ENCODE results near the gene CARD11. TPM values are rescaled to one million over a fixed set of nuclear protein-coding genes. Genes with fewer than 3 reads are reported as not detected.

Gene CARD11
- total and polyA plus RNA-seq, 2 of the 13 experiments (the other 11 are each of a cell fraction or from before 2014, with no cell fraction given), result 0.04 TPM; not detected in 1

DNA sequence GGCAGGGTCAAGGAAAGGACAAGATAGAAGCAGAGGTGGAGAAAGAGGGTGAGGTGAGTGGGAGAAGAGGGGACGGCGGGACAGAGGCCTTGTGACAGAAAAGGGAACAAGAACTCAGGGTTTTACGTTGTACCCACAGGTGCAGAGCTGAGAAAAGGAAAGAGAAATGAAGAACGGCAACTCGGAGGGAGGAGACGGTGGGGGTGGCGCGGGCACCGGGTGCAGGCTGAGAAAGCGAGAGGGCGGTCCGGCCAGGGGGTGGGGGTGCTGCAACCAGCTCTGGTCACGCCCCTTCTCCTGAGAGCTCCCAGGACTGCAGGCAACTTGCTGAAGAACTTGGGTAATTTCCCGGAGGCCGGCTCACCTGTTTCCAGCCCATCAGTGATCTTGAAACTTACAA, 65.3 kb downstream of the CARD11 start:
- no peak overlapping the region for H3K4me2 ChIP-seq (ENCODE audit: low read depth, low read length)
- no peak for ATAC-seq

More for the DNA sequence above, 65.3 kb downstream of the CARD11 start:
- Histone ChIP-seq H3K4me3 (replicated peaks in 1 of 3; ENCODE audit: insufficient read depth in 1 of 3, low read depth in 2 of 3, low read length in 3 of 3) (no peak overlapping the region), H3K79me2 (ENCODE audit: insufficient read depth, low read length) (no peaks in the 10 kb centered on the region), H3K27me3 (ENCODE audit: control insufficient read depth in 1 of 2, insufficient read depth in 2 of 2, low read length in 2 of 2) (peaks cover 4 to 33% of the 10 kb centered on the region in 2 experiments; a peak in 2 of 5 replicates), H4K20me1 (ENCODE audit: insufficient read depth, low read length) (no peaks in the 10 kb centered on the region), H3K9ac (ENCODE audit: insufficient read depth, low read depth, low read length) (no peak overlapping the region), H3K27ac (ENCODE audit: extremely low read length, insufficient read depth, low read length) (no peak overlapping the region), H3K9me3 (ENCODE audit: low read length) (no peaks in the 10 kb centered on the region), H2AFZ (ENCODE audit: low read length) (no peak overlapping the region), H3K4me1 (ENCODE audit: insufficient read depth, low read length) (peaks cover 5% of the 10 kb centered on the region; the same call in 1 of the 2 replicates), H3K36me3 (replicated peaks in 1 of 2; ENCODE audit: control insufficient read depth in 1 of 2, insufficient read depth in 2 of 2, low read length in 2 of 2) (no peaks in the 10 kb centered on the region)
- FAIRE-seq, result no peak
- ChIA-PET POLR2A (no interaction called here), CTCF (ENCODE audit: low intra/inter-chr PET ratio, low total read pairs) (no interaction called here)
- intact Hi-C loops (cut with micrococcal nuclease; ENCODE audit: unreplicated experiment) (no loop called here), in situ Hi-C loops (cut with HindIII; ENCODE audit: extremely low pct_ligation_motif_present, low pct_unique_long_range_greater_than_20kb) (no loop called here)
- TF ChIP-seq, protein P1, sequence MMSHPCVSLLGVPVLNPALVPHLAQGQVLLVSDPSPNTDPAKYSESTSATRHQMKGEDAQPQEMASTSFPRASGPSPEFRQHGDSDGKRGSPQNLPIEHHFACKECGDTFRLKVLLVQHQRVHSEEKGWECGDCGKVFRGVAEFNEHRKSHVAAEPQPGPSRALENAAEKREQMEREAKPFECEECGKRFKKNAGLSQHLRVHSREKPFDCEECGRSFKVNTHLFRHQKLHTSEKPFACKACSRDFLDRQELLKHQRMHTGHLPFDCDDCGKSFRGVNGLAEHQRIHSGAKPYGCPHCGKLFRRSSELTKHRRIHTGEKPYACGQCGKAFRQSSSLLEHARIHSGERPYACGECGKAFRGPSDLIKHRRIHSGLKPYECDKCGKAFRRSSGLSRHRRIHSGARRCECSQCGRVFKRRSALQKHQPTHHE (CRISPR knock-in tag; IDR thresholded peaks at IDR 0.05; ENCODE audit: borderline replicate concordance), result no peak
- TF ChIP-seq, protein P2, sequence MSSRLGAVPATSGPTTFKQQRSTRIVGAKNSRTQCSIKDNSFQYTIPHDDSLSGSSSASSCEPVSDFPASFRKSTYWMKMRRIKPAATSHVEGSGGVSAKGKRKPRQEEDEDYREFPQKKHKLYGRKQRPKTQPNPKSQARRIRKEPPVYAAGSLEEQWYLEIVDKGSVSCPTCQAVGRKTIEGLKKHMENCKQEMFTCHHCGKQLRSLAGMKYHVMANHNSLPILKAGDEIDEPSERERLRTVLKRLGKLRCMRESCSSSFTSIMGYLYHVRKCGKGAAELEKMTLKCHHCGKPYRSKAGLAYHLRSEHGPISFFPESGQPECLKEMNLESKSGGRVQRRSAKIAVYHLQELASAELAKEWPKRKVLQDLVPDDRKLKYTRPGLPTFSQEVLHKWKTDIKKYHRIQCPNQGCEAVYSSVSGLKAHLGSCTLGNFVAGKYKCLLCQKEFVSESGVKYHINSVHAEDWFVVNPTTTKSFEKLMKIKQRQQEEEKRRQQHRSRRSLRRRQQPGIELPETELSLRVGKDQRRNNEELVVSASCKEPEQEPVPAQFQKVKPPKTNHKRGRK (CRISPR knock-in tag; IDR thresholded peaks at IDR 0.05), result no peak
- TF ChIP-seq CAMTA2 (CRISPR knock-in tag; IDR thresholded peaks at IDR 0.05; ENCODE audit: borderline replicate concordance), result no peak
- TF ChIP-seq SNRNP70 (IDR thresholded peaks at IDR 0.05; ENCODE audit: low read depth, low read length), result no peak
- TF ChIP-seq, protein P3, sequence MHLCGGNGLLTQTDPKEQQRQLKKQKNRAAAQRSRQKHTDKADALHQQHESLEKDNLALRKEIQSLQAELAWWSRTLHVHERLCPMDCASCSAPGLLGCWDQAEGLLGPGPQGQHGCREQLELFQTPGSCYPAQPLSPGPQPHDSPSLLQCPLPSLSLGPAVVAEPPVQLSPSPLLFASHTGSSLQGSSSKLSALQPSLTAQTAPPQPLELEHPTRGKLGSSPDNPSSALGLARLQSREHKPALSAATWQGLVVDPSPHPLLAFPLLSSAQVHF (CRISPR knock-in tag; IDR thresholded peaks at IDR 0.05), result no peak
- no peak for TF ChIP-seq ATRX (CRISPR knock-in tag; IDR thresholded peaks at IDR 0.05; ENCODE audit: borderline replicate concordance)
- TF ChIP-seq, protein P4, sequence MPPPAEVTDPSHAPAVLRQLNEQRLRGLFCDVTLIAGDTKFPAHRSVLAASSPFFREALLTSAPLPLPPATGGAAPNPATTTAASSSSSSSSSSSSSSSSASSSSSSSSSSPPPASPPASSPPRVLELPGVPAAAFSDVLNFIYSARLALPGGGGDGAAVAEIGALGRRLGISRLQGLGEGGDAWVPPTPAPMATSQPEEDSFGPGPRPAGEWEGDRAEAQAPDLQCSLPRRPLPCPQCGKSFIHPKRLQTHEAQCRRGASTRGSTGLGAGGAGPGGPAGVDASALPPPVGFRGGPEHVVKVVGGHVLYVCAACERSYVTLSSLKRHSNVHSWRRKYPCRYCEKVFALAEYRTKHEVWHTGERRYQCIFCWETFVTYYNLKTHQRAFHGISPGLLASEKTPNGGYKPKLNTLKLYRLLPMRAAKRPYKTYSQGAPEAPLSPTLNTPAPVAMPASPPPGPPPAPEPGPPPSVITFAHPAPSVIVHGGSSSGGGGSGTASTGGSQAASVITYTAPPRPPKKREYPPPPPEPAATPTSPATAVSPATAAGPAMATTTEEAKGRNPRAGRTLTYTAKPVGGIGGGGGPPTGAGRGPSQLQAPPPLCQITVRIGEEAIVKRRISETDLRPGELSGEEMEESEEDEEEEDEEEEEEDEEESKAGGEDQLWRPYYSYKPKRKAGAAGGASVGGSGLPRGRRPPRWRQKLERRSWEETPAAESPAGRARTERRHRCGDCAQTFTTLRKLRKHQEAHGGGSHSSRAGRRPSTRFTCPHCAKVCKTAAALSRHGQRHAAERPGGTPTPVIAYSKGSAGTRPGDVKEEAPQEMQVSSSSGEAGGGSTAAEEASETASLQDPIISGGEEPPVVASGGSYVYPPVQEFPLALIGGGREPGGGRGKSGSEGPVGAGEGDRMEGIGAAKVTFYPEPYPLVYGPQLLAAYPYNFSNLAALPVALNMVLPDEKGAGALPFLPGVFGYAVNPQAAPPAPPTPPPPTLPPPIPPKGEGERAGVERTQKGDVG (CRISPR knock-in tag; IDR thresholded peaks at IDR 0.05; ENCODE audit: borderline replicate concordance), result no peak
- no peak for TF ChIP-seq ZKSCAN1 (IDR thresholded peaks at IDR 0.05; ENCODE audit: low read length)
- no peak for TF ChIP-seq ZNF546 (CRISPR knock-in tag; conservative IDR thresholded peaks at IDR 0.05)
- TF ChIP-seq EP300 (IDR thresholded peaks at IDR 0.05; ENCODE audit: low read depth in 2 of 2, low read length in 2 of 2), result no peak
- no peak for TF ChIP-seq EP300 (CRISPR knock-in tag; IDR thresholded peaks at IDR 0.05; ENCODE audit: borderline replicate concordance)
- TF ChIP-seq KLF6 (CRISPR knock-in tag; IDR thresholded peaks at IDR 0.05), result no peak
- no peak for TF ChIP-seq ZBTB3 (CRISPR knock-in tag; IDR thresholded peaks at IDR 0.05; ENCODE audit: borderline replicate concordance, low read depth)
- no peak for TF ChIP-seq ZNF136 (CRISPR knock-in tag; IDR thresholded peaks at IDR 0.05; ENCODE audit: low read depth)
- no peak for TF ChIP-seq SOX13 (IDR thresholded peaks at IDR 0.05)
- no peak for TF ChIP-seq SOX13 (CRISPR knock-in tag; conservative IDR thresholded peaks at IDR 0.05 in 1 of 2, IDR thresholded peaks at IDR 0.05 in 1 of 2)
- no peak for TF ChIP-seq SNAPC2 (CRISPR knock-in tag; IDR thresholded peaks at IDR 0.05)
- TF ChIP-seq THAP11 (CRISPR knock-in tag; IDR thresholded peaks at IDR 0.05), result no peak
- no peak for TF ChIP-seq BHLHE40 (IDR thresholded peaks at IDR 0.05; ENCODE audit: low read length)
- BruUV-seq (replicated peaks), result no TSS peak
- WGBS (ENCODE audit: low lambda C conversion rate), result 31% methylated on average over 15 of the region's 15 CpGs
- no peak for DNase-seq (ENCODE audit: low spot score)
